Fibroblast of villous mesenchyme (primary cell): ENCODE results near the gene LDB2. TPM values are rescaled to one million over a fixed set of nuclear protein-coding genes. Genes with fewer than 3 reads are reported as not detected.

Source experiments
- DNase-seq: peaks from one replicate; pipeline ENCODE4 v3.0.0-alpha.2; 2010; ENCODE audit warnings: low read depth
- H3K4me3 ChIP-seq: 2 replicates; pipeline ENCODE4 v1.5.1; 2011; ENCODE audit warnings: low read depth, mild to moderate bottlenecking, low read length
- total RNA-seq: library from RNA; depleted of rRNA; stranded (reverse); fragments of >200 nt; gene quantifications from 2 replicates; pipeline ENCODE4 v1.2.3, GENCODE V29; 2012
- TF ChIP-seq, protein P1 (sequence below): IDR thresholded peaks from 2 replicates; pipeline ENCODE4 v1.5.1; 2012; ENCODE audit warnings: low read depth, mild to moderate bottlenecking, low read length; ENCODE audit not compliant: insufficient read depth

The LDB2 gene
- total RNA-seq, 1 donor: 19.9 TPM

DNA sequence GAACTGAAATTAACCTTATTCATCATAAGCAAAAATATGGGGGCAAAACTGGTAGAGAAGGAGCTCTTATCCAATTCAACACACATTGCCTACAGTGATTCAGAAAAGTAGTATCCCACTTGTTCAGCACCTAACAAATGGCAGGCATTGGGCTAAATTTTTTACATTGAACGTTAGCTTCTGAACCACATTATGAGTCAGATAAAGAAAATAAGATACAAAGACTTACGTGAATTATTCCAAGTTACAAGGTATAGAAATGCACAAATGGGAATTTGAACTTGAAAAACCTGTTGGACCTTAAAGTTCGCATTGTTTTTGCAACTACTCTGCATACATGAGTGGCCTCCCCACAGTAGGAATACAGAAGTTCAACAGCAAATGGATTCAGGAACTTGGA, 210.6 kb downstream of the LDB2 start:
- TF ChIP-seq, protein P1, sequence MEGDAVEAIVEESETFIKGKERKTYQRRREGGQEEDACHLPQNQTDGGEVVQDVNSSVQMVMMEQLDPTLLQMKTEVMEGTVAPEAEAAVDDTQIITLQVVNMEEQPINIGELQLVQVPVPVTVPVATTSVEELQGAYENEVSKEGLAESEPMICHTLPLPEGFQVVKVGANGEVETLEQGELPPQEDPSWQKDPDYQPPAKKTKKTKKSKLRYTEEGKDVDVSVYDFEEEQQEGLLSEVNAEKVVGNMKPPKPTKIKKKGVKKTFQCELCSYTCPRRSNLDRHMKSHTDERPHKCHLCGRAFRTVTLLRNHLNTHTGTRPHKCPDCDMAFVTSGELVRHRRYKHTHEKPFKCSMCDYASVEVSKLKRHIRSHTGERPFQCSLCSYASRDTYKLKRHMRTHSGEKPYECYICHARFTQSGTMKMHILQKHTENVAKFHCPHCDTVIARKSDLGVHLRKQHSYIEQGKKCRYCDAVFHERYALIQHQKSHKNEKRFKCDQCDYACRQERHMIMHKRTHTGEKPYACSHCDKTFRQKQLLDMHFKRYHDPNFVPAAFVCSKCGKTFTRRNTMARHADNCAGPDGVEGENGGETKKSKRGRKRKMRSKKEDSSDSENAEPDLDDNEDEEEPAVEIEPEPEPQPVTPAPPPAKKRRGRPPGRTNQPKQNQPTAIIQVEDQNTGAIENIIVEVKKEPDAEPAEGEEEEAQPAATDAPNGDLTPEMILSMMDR: no peak
- DNase-seq: no peak
- no peak overlapping the region for H3K4me3 ChIP-seq

DNA sequence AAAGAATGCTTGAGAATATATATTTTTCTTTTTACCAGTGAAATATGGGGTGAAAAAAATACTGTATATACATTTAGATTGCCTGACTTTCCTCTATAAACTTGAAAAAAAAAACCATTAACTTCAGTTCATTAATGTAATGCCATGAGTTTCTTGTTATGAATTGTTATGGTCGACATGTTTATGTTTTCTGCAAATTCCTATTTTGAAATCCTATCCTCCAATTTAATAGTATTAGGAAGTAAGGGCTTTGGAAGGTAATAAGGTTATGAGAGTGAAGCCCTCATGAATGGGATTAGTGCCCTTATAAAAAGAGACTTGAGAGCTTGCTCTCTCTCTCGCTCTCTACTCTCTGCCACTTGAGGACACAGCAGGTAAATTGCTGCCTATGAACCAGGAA, 211.4 kb downstream of the LDB2 start:
- DNase-seq: peak; percentile 63
- TF ChIP-seq, protein P1: no peak
- H3K4me3 ChIP-seq: no peak overlapping the region

DNA sequence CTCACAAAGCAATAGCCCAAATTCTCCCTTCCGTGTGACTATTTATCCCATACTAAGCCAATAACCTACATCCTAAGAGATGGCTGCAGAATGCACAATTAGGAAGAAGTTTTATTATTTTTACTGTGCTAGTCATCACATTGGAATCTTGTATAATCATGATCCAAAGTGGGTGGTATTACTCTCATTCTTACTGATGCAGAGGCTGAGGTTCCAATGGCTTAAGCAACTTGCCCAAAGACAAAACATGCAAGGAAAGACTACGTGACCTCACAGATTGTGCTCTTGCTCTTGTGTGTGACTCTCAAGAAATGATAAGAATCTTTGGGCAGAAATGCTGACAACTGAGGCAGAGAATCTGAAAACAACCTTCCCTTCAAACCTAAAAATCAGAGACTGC, 212.2 kb downstream of the LDB2 start:
- TF ChIP-seq, protein P1: no peak
- no peak overlapping the region for H3K4me3 ChIP-seq

DNA sequence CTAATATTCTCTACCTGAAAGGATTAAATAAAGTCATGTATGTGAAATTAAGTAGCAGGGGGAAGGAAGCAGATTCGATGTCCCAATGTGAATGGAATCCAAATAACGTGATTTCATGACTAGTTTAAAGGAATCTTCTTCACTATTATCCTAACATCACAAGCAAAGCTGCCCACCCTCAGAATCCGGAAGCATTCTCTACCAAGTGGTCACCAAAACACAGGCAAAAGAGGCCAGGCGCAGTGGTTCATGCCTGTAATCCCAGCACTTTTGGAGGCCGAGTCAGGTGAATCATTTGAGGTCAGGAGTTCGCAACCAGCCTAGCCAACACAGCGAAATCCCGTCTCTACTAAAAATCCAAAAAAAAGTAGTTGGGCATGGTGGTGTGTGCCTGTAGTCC, 212.9 kb downstream of the LDB2 start:
- TF ChIP-seq, protein P1: no peak
- no peak for DNase-seq
- H3K4me3 ChIP-seq: no peak overlapping the region

More for the DNA sequence above, 212.2 kb downstream of the LDB2 start:
- peak; percentile 87 for DNase-seq

DNA sequence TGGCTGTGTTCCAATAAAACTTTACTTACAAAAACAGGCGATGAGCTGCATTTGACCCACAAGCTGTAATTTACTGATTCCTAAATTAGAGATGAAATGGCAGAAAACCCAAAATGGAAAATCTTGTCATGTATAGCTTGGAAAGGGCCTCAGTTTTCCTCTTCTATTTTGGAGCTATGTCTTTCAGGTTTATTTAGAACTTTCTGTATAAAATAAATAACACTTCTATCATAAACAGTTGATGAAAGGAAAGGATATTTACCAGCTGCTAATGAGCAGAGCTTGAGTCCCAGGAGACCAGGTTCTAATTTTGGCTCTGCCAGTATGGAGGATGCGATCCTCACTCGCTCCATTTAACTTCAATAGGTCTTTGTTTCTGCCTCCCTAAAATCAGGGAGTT, 213.5 kb downstream of the LDB2 start:
- no peak overlapping the region for H3K4me3 ChIP-seq
- TF ChIP-seq, protein P1: no peak
- no peak for DNase-seq

DNA sequence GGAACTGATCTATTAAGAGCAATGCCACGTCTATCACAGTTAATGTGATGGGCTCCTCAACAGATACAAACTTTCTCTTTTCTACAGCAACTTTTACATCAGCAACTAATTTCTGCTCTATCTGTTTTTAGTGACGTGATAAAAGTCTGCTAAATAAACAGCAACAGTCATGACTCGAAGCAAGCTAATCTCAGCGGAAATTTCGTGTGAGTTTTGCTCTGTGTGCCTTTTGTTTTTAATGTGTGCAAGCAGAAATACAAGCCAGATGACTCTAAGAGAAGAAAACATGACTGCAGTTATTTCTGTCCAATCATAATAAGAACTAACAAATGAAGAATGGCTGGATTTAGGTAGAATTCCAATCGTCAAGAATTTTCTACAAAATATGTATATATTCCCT, 214.3 kb downstream of the LDB2 start:
- H3K4me3 ChIP-seq: no peak overlapping the region
- TF ChIP-seq, protein P1: no peak
- peak; percentile 89 for DNase-seq

DNA sequence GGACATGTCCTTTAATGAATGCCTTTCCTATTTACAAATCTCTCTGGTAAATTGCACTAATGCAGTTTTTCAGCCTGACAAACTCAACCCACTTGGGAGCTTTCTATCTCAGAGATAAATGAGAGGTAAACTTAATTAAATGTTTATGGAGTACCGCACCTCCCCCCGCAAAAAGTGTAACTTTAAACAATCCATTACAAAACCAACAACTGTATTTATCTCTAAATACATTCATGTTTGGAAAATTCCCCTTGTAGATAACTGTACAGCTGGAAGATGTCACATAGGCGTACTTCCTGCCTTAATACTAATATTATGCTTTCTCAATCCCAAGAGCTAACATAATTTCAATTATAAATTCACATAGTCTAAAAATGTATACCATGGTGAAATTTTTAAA, 215.5 kb downstream of the LDB2 start:
- DNase-seq: peak; percentile 80
- TF ChIP-seq, protein P1: no peak
- no peak overlapping the region for H3K4me3 ChIP-seq
